HepG2 (cell line): Measurements from ENCODE around the gene HERC4. TPM values are rescaled to one million over a fixed set of nuclear protein-coding genes. Genes with fewer than 3 reads are reported as not detected.

Experiments used
- ATF7-NPFF ChIP-seq: sonication (generic); formaldehyde crosslinking; IDR thresholded peaks from 2 replicates; pipeline ENCODE4 v1.8.1; 2023; ENCODE audit warnings: mild to moderate bottlenecking, low read depth, missing genetic modification reagents, moderate library complexity
- HINFP ChIP-seq: sonication (generic); formaldehyde crosslinking; IDR thresholded peaks from 2 replicates; pipeline ENCODE4 v1.4.0; 2020; ENCODE audit warnings: low read depth, mild to moderate bottlenecking, missing genetic modification reagents
- KDM1A ChIP-seq: IDR thresholded peaks from 2 replicates; pipeline ENCODE4 v1.6.1; 2016; ENCODE audit warnings: missing compliant biosample characterization
- NFYB ChIP-seq: sonication (generic); formaldehyde crosslinking; IDR thresholded peaks from 2 replicates; pipeline ENCODE4 v1.4.0; 2020; ENCODE audit warnings: missing genetic modification reagents
- POLR2A ChIP-seq, 2 experiments: IDR thresholded peaks; 2 replicates each; pipeline ENCODE4 v1.6.1; 2011; ENCODE audit warnings: low read depth in 2 of 2, low read length in 2 of 2, mild to moderate bottlenecking in 1 of 2, moderate library complexity in 1 of 2; ENCODE audit not compliant: insufficient read depth in 1 of 2
- RAD51 ChIP-seq: fragments of 450-650 bp; IDR thresholded peaks from 2 replicates; pipeline ENCODE4 v1.6.1; 2016; ENCODE audit warnings: borderline replicate concordance
- RXRA ChIP-seq: sonication (generic); formaldehyde crosslinking; IDR thresholded peaks from 2 replicates; pipeline ENCODE4 v1.5.1; 2020; ENCODE audit warnings: missing genetic modification reagents
- SETDB1 ChIP-seq: sonication (generic); formaldehyde crosslinking; IDR thresholded peaks from 2 replicates; pipeline ENCODE4 v1.5.1; 2020; ENCODE audit warnings: missing genetic modification reagents, mild to moderate bottlenecking, borderline replicate concordance
- SIN3B ChIP-seq: fragments of 150-350 bp; IDR thresholded peaks from 2 replicates; pipeline ENCODE4 v1.6.1; 2014; ENCODE audit warnings: low read length
- SRF ChIP-seq: IDR thresholded peaks from 2 replicates; pipeline ENCODE4 v1.6.1; 2011; ENCODE audit warnings: mild to moderate bottlenecking, low read depth, low read length, moderate library complexity
- TMF1 ChIP-seq: sonication (generic); formaldehyde crosslinking; IDR thresholded peaks from 2 replicates; pipeline ENCODE4 v1.8.1; 2022; ENCODE audit warnings: low read depth, missing genetic modification reagents
- TRIM24 ChIP-seq: sonication (generic); formaldehyde crosslinking; IDR thresholded peaks from 2 replicates; pipeline ENCODE4 v1.8.0; 2022; ENCODE audit warnings: mild to moderate bottlenecking, missing genetic modification reagents
- ZFX ChIP-seq: sonication (generic); formaldehyde crosslinking; IDR thresholded peaks from 2 replicates; pipeline ENCODE4 v1.4.0; 2020; ENCODE audit warnings: mild to moderate bottlenecking, low read depth, missing genetic modification reagents, moderate library complexity
- ZNF10 ChIP-seq: sonication (generic); formaldehyde crosslinking; IDR thresholded peaks from 2 replicates; pipeline ENCODE4 v1.4.0; 2020; ENCODE audit warnings: mild to moderate bottlenecking, low read depth, missing genetic modification reagents, borderline replicate concordance
- ZNF343 ChIP-seq: sonication (generic); formaldehyde crosslinking; IDR thresholded peaks from 2 replicates; pipeline ENCODE4 v1.4.0; 2020; ENCODE audit warnings: mild to moderate bottlenecking, missing genetic modification reagents
- ZNF44 ChIP-seq: sonication (generic); formaldehyde crosslinking; IDR thresholded peaks from 2 replicates; pipeline ENCODE4 v1.5.1; 2020; ENCODE audit warnings: mild to moderate bottlenecking, missing genetic modification reagents
- ZNF563 ChIP-seq: sonication (generic); formaldehyde crosslinking; IDR thresholded peaks from 2 replicates; pipeline ENCODE4 v1.8.0; 2022; ENCODE audit warnings: mild to moderate bottlenecking, moderate library complexity, missing genetic modification reagents
- ZNF761 ChIP-seq: sonication (generic); formaldehyde crosslinking; conservative IDR thresholded peaks from 2 replicates; pipeline ENCODE4 v1.4.0; 2020; ENCODE audit warnings: mild to moderate bottlenecking, missing genetic modification reagents
- ZNF776 ChIP-seq: sonication (generic); formaldehyde crosslinking; IDR thresholded peaks from 2 replicates; pipeline ENCODE4 v1.4.0; 2020; ENCODE audit warnings: mild to moderate bottlenecking, missing genetic modification reagents
- ZSCAN30 ChIP-seq: sonication (generic); formaldehyde crosslinking; IDR thresholded peaks from 2 replicates; pipeline ENCODE4 v1.5.0; 2020; ENCODE audit warnings: mild to moderate bottlenecking, missing genetic modification reagents
- polyA plus RNA-seq, 8 experiments: library from polyadenylated mRNA; depleted of rRNA in 3 of 8; stranded (reverse) in 7 of 8; unstranded in 1 of 8; fragments of >200 nt; fragmentation: Illumina TruSeq in 4 of 8; extraction: Trizol in 4 of 8; gene quantifications; 2 replicates each; pipeline versions ENCODE4 v1.2.1 to v1.2.3, GENCODE V29; 2011 to 2016; ENCODE audit warnings: low read depth in 4 of 8, missing spikeins in 1 of 8, mixed read lengths in 1 of 8; ENCODE audit not compliant: insufficient read depth in 1 of 8
- total RNA-seq, 5 experiments: library from RNA; depleted of rRNA; stranded (reverse); fragments of >200 nt; fragmentation: Illumina TruSeq; extraction: Trizol; gene quantifications; 2 replicates each; pipeline ENCODE4 v1.2.3, GENCODE V29; 2016; ENCODE audit warnings: low read depth in 1 of 5
- TF ChIP-seq, protein P1 (sequence below): sonication (generic); formaldehyde crosslinking; IDR thresholded peaks from 2 replicates; pipeline ENCODE4 v1.4.0; 2020; ENCODE audit warnings: missing genetic modification reagents
- TF ChIP-seq, protein P2 (sequence below): sonication (generic); formaldehyde crosslinking; IDR thresholded peaks from 2 replicates; pipeline ENCODE4 v1.8.0; 2022; ENCODE audit warnings: mild to moderate bottlenecking, missing genetic modification reagents; ENCODE audit not compliant: insufficient replicate concordance
- TF ChIP-seq, protein P3 (sequence below): sonication (generic); formaldehyde crosslinking; IDR thresholded peaks from 2 replicates; pipeline ENCODE4 v1.4.0; 2020; ENCODE audit warnings: missing genetic modification reagents

Gene HERC4
- total and polyA plus RNA-seq, 2 of the 13 experiments (the other 11 are each of a cell fraction or from before 2014, with no cell fraction given): 9.8 to 20.2 TPM

- no peak for TF ChIP-seq SRF
- TF ChIP-seq SETDB1 (CRISPR knock-in tag): no peak
- no peak; the same call in 1 of the 2 replicates for TF ChIP-seq ATF7-NPFF (CRISPR knock-in tag)
- TF ChIP-seq POLR2A (IDR thresholded peaks at IDR 0.05; ENCODE audit: insufficient read depth in 1 of 2, low read depth in 2 of 2, low read length in 2 of 2): no peak; a peak in 1 of 4 replicates
- no peak for TF ChIP-seq TRIM24 (CRISPR knock-in tag)
- no peak for TF ChIP-seq SIN3B
- TF ChIP-seq, protein P1, sequence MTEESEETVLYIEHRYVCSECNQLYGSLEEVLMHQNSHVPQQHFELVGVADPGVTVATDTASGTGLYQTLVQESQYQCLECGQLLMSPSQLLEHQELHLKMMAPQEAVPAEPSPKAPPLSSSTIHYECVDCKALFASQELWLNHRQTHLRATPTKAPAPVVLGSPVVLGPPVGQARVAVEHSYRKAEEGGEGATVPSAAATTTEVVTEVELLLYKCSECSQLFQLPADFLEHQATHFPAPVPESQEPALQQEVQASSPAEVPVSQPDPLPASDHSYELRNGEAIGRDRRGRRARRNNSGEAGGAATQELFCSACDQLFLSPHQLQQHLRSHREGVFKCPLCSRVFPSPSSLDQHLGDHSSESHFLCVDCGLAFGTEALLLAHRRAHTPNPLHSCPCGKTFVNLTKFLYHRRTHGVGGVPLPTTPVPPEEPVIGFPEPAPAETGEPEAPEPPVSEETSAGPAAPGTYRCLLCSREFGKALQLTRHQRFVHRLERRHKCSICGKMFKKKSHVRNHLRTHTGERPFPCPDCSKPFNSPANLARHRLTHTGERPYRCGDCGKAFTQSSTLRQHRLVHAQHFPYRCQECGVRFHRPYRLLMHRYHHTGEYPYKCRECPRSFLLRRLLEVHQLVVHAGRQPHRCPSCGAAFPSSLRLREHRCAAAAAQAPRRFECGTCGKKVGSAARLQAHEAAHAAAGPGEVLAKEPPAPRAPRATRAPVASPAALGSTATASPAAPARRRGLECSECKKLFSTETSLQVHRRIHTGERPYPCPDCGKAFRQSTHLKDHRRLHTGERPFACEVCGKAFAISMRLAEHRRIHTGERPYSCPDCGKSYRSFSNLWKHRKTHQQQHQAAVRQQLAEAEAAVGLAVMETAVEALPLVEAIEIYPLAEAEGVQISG (CRISPR knock-in tag): peak; percentile 90
- peak; percentile 54 for TF ChIP-seq NFYB (CRISPR knock-in tag)
- TF ChIP-seq ZNF10 (CRISPR knock-in tag): no peak
- no peak; the same call in 1 of the 2 replicates for TF ChIP-seq HINFP (CRISPR knock-in tag)
- TF ChIP-seq, protein P2, sequence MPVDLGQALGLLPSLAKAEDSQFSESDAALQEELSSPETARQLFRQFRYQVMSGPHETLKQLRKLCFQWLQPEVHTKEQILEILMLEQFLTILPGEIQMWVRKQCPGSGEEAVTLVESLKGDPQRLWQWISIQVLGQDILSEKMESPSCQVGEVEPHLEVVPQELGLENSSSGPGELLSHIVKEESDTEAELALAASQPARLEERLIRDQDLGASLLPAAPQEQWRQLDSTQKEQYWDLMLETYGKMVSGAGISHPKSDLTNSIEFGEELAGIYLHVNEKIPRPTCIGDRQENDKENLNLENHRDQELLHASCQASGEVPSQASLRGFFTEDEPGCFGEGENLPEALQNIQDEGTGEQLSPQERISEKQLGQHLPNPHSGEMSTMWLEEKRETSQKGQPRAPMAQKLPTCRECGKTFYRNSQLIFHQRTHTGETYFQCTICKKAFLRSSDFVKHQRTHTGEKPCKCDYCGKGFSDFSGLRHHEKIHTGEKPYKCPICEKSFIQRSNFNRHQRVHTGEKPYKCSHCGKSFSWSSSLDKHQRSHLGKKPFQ (CRISPR knock-in tag): peak; percentile 17
- peak; percentile 5; the same call in 1 of the 2 replicates for TF ChIP-seq ZNF563 (CRISPR knock-in tag)
- TF ChIP-seq KDM1A: no peak
- TF ChIP-seq ZNF44 (CRISPR knock-in tag): no peak
- peak; percentile 83; the same call in 1 of the 2 replicates for TF ChIP-seq TMF1 (CRISPR knock-in tag)
- peak; percentile 73 for TF ChIP-seq ZFX (CRISPR knock-in tag)
- no peak for TF ChIP-seq ZNF343 (CRISPR knock-in tag)
- TF ChIP-seq RXRA: no peak
- TF ChIP-seq ZNF776: 0 out of 2 replicates have a peak, but pooled peaks have one; percentile 11
- TF ChIP-seq ZNF761 (CRISPR knock-in tag): no peak; the same call in 1 of the 2 replicates
- TF ChIP-seq, protein P3, sequence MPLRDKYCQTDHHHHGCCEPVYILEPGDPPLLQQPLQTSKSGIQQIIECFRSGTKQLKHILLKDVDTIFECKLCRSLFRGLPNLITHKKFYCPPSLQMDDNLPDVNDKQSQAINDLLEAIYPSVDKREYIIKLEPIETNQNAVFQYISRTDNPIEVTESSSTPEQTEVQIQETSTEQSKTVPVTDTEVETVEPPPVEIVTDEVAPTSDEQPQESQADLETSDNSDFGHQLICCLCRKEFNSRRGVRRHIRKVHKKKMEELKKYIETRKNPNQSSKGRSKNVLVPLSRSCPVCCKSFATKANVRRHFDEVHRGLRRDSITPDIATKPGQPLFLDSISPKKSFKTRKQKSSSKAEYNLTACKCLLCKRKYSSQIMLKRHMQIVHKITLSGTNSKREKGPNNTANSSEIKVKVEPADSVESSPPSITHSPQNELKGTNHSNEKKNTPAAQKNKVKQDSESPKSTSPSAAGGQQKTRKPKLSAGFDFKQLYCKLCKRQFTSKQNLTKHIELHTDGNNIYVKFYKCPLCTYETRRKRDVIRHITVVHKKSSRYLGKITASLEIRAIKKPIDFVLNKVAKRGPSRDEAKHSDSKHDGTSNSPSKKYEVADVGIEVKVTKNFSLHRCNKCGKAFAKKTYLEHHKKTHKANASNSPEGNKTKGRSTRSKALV (CRISPR knock-in tag): no peak
- no peak for TF ChIP-seq RAD51
- TF ChIP-seq ZSCAN30 (CRISPR knock-in tag): no peak; the same call in 1 of the 2 replicates
Measured at GRCh38 chr10:67884842-67885670, 190.0 kb downstream of the HERC4 start (continued).
